Dedifferentiated amniotic fluid mesenchymal stem cell (primary cell): ENCODE data around the gene PPFIBP2.

Source experiments
- DNase-seq: peaks from one replicate; pipeline ENCODE4 v3.0.0-alpha.2; 2016; ENCODE audit errors: extremely low spot score

Gene PPFIBP2

DNA sequence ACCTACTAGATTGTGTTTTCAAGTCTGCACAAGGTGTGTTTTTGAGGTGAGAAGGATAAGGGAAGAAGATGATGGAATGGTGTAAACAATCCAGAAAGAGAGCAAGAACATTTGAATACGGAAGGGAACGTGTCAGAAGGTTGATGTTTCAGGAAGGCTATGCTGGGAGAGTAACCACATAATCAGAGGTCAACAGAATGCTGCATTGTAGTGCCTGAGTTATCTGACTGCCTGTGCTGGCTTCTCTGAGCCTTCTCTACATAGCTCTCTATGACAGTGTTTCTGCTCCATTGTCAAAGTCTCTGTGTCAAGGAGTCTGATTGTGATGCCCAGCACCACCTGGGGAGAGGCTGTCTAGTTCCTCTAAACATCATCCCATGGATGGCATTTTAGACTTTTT is 85.4 kb downstream of the PPFIBP2 start:
- DNase-seq, result no peak

DNA sequence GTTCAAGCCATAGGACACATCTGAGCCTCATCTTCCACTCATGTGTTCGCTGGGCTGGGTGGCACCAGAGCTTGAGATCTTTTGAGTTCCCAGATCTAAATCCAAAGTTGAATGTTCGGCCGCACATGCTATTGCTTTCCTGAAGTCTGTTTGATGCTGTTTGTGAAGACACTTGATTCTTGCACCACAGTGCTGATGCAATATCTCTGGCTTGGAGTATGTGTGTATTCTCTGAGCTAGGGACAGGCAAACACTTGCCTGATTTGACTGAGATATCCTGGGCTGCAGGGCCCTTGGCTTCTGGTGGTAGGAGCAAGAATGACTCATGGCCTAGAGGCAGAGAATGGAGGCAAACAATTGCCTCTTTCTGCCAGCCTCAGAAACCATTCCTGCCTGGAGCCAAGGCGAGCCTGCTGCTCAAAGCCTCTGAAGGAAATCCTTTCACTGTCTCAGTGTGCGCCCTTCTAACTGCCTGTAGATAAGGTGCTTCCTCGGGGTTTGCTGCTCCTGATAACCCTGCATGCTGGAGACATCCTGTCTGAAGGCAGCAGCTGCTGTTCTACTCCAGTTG is 86.5 kb downstream of the PPFIBP2 start:
- DNase-seq, result peak; percentile 33

DNA sequence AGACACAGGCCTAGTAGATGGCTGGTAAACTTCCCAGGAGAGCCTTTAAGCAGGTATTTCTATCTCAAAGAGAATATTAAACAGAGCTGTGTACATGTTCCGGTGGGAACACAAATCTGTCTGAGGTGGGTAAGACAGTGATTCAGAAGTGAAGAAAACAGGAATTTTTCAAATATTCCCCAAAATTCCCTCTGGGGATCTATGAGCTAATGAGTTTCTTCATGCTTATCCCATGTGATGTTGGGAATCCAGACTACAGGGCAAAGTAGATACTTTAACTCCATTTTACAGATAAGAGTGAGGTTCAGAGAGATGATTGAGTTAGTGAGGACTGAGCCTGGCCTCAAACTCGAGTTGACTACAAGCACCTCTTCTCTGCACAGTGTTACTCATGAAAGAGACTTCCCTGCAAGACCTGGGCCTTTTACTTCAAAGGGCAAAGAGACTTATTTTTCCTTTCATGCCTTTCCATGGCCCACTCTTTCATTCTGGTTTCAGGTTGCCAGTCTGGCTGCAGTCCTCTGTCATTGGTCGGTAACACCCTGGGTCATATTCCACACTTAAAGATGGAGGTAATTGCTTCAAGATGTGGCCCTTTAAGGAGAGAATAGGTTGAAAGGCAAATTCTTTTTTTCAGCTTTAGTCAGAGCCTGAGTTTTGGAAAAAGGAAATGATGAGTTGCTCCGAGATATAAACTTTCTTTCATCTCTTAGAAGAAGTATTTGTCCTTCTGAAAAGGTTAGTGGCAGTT is 89.4 kb downstream of the PPFIBP2 start:
- DNase-seq, result peak; percentile 61

DNA sequence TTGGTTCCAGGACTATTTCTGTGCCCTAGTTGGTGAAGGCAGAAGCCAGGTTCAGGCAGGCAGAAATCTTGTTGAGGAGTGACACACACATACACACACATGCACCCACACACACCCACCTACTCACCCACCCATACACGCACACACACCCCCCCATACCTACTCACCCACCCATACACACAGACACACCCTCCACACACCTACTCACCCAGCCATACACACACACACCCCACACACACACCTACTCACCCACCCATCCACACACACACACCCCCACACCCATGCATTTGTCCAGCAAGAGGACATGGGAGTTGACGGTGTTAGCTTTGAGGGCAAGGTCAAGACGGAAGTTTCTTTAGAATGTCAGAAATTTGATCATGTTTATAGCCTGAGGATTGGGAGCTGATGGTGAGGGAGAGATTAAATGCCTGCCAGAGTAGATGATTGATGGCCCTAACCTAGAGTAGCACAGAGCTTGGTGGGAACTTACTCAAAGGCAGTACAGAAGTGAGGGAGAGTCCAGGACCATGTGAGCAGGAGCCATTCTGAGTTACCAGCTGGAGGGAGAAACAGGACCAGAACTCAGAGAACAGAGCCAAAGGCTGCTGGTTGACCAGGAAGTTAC is 90.6 kb downstream of the PPFIBP2 start:
- no peak for DNase-seq

DNA sequence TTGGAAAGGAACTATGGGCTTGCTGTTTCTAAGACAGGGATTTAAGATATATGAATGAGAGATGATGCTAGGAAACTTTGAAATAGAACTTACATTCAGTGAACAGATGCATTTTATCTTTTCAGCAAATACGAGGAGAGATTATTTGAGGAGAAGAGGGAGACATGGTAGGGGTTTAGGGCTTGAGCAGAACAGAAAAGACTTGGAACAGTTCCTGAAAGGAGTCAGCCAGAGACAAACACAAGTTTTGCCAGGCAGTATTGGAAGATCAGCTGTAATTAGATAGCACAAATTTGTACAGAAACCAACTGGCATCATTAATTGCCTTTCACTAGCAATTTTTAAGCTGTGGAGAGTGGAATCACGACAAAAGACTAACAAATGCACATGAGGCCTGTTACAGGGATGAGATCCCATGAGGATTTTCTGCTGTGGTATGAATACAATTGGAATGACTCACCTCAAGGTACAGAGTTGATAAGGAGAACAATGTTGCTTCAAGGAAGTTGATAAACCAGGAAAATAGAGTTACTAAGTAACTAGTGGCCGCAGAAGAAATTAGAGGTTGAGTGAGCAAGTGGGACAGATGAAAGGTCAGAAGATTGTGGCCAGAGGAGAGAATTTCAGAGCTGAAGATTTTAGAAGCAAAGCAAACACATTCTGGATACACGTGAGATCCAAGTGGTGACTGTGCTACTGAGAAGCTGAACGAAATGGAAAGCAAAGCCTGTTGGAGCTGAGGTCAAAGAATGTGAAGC is 91.6 kb downstream of the PPFIBP2 start:
- DNase-seq, result no peak

DNA sequence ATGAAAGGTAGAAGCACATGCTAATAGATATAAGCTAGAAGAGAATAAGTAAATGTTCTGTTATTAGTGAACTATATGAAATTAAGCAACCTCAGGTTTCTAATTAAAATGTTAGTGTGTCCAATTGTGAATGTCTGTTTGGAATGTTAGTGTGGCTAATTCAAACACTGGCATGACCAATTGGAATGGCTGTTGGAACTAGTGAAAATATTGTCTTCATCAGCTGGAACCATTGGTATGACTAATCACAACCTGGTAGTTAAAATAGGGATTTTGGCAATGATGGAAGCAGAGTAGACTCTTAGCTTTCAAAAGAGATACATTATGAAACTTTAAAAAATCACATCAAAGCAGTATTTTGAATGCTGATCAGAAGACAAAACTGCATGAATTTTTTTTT is 92.7 kb downstream of the PPFIBP2 start:
- DNase-seq, result no peak

DNA sequence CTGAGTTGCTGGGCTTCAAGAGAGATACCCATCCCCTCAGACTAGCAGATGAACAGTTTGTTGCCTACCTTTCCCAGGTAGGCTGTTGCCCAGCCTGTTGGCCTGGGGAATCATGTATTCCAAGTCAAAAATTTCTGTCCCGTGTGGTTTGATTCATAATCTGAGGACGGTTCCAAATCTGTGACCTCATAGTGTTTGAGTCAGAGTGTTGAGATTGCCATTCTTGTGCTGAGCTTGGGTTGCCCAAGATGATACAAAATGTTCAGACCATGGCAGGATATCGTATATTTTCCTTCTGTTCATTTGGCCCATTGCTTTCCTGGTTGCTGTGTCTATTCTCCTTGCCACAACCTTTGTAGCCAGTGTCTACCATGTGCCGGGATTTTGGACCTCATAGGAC is 95.2 kb downstream of the PPFIBP2 start:
- DNase-seq, result no peak

DNA sequence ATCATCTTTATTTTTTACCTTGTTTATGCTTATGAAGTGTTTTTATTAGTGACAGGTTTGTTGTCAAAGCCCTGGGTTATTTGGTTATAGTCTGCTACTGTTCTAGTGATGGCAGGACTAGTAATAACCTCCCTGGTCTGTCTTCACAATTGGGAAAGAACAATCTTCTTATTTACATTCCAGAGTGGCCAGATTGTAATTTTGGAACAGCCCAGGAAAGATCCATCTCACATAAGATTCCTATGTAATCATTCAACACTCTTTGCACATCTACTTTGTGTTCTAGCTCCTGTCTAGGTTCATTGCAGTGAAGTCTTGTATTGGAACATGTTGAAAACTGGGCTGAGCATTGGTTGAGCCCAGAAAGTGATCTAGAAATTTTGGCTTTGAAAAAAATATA is 95.7 kb downstream of the PPFIBP2 start:
- DNase-seq, result no peak

DNA sequence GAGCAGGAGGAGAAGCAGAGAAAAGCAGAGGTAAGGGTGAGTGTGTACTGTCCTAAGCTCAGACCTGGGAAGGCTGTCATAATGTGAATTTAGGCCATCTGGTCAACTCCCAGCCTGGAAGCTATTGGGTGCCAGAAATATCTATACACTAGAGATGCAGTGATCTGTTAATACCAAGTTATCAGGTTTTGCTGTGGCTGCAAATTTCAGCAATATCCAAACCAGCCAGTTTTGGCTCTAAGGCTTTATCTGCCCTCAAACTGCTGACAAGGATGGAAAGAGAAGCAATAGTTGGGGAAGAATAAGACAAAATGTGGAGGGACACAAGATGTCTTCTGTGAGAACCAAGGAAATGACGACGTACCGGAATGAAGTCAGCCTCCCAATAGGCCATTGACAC is 96.6 kb downstream of the PPFIBP2 start:
- DNase-seq, result no peak

DNA sequence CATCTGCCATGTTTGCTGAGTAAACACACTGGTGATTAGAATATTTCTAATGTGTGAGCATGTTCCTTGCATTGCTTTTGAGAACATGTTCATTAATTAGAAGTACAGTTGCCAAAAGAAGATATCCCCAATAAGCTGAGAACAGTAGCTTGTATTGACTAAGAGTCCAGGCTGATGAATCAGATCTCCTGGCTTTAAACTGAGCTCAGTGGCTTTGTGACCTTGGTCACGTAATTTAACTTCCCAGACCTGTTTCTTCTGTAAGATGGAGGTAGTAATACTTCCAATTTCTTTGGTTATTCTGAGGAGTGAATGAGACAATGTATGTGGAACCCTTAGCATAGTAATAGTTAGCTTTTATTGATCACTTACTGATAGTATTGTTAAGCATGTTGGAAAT is 97.6 kb downstream of the PPFIBP2 start:
- no peak for DNase-seq

DNA sequence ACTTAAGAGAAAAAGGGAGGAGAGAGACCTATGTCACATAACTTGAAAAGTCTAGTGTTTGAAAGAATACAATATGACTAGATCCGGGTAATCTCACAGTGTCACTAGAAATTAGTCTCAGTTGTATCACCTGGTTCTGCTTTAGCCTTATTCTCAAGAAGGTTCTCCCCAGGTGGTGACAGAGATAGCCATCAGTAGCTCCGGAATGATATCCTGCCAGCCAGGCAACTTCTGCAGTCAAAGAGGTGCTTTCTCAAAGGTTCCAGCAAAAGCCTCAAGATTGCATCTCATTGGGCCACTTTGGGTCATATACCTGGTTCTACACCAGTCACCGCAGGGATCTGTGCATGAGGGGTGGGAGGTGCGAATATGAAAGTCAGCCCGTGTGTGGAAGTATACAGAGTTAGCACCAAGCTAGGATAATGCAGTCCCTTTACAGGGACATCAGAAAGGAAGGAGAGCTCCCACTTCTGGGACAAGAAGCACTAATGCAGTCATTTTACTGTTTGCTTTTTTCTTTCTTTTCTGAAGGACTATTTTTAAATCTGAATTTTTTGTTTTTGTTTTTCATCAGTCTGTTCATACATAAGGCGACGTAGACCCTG is 98.4 kb downstream of the PPFIBP2 start:
- no peak for DNase-seq

DNA sequence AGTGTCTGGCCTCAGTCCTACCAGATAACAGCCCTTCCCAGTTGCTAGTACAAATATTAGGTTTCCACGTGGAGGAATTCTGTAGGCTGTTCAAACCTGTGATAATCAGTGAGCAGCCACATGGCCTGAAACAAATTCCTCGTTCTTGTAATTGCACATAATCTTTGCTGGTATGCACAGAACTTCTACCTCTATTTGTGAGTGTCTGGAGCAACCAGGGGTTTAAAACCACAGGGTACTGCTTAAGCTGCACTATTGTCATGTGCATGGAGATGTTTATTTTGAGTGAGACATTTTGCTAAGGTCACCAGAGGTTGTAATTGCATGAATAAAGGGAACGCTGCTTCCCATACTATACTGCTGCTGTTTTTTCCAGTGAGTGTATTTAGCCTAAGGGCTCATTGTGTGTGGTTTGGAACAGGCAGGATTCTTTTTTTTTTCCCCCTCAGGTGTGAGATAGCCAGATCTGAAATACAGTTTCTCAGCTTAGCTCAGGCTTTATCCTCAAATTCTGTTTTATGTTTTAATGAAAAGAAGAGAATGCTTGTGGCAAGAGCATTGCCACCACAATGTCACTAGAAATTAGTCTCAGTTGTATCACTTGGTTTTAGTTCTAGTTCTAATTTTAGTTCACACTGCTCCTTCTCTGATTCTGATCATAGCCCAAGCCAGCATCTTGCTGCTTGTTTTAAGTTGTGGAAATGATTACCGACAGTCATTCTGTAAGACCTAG is 99.0 kb downstream of the PPFIBP2 start:
- DNase-seq, result no peak

DNA sequence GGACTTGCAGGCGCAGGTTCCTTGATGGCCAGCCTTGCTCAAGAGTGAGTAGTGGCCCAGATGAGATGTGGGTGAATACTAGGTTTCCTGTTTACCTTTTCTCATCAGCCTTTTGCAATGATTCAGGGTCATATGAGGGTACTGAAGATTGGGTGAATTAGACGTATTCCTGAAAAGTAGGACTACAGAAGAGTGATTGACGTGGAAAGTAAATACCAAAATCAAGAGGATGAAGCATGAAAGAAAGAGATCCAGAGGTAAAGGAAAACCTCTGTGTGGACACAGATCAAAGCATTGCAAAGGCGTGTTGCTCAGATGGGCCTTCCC is 99.6 kb downstream of the PPFIBP2 start:
- DNase-seq, result no peak

DNA sequence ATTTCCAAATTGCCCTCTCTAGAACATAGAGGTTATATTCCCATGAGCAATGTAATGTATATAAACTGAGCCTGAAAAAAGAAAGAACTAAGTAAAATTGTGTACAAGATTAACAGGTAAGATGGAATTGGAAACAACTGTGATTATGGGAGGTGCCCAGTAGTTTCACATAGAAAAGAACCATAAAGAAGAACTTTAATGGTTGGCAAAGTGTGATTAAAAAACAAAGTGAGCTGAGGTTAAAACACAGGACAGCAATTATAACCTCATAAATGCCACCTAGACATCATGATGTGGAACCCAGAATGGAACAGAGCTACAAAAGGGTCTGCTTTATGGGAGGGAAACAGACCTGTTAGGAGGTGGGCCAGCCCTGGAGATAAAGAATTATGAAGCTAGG is 100.9 kb downstream of the PPFIBP2 start:
- DNase-seq, result no peak

DNA sequence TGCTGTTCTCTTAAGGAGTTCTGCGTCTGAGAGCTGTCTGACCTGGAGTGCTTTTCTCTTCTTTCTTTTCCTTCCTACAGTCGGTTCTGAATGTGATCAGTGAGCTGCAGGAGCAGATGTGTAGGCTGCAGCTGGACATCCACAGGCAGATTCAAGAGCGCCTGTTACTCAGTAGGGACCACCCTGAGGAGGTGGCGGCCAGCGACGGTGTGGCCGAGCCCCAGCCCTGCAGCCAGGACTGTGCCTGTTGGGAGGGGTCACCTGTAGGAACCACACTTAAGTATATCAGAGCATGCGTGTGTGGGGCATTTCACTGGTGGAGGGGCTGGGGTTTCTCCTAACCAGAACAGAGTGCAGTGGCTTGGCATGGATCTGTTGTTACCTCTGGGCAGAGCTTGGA is 103.2 kb downstream of the PPFIBP2 start:
- no peak for DNase-seq

DNA sequence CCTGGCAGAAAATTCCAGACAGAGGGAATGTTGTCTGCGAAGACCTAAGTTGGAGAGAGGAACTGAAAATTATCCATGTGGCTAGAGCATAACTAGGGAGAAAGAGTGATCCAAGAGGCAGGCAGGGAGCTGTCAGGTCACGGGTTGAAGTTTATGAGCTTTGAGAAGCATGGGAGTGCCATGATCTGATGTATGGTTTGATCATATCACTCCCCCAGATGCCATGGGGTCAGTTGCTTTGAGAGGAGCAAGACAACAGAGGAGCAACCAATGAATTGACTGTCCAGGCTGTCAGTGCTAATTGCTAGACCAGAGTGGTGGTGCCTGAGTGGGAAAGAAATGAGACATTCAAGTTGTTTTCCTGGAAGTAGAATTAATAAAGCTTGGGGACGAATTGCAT is 105.5 kb downstream of the PPFIBP2 start:
- no peak for DNase-seq

DNA sequence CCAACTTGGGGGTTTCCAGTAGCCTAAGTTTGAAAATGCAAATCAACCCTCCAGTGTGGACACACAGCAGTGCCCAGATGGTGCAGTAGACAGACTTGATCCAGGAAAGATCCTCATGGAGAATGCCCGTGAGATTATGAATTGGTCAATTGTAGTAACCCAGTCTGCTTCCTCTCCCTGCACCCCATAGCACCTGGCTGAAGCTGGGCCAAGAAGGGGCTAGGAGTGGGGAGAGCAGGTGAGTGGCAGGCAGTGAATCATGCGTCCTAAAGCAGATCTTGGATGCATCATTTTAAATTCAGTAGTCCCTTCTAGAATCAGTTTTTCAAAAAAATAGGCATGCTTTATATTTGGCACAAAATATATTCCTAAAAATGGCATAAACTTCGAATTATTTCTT is 107.3 kb downstream of the PPFIBP2 start:
- no peak for DNase-seq

DNA sequence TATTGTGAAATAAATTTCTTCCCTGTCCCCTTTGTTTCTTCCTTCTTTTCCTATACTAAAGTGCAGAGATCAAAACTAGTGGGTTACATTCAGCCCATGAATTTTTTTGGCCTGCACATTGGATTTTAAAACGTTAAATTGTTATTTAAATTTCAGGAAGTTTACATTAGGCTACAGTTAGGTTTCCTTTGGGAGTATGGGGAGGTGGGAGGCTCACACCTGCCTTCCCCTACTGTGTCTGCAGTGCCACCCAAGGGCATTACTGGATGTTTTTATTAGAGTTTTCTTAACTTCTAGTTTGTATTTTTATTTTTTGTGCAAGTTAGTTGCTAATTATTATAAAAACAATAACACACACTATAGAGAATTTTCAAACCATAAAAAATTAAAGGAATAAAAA is 107.8 kb downstream of the PPFIBP2 start:
- DNase-seq, result no peak

DNA sequence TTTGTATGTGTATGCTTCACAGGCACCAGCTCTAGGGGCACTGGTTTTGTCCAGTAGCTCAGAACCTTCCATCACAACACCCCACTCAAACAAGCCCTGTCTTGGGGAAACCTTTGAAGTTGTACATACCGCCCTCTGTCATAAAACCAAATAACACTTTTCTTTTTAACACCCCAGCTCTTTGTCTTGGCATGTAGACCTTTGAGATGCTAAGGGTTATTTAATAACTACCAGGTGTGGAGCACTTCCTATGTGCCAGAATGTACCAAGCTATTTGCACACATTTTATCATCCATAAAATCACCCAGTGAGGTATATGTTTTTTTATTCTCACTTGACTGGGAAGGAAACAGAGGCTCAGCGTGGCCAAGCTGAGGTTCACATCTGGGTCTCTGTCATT is 108.9 kb downstream of the PPFIBP2 start:
- DNase-seq, result no peak

DNA sequence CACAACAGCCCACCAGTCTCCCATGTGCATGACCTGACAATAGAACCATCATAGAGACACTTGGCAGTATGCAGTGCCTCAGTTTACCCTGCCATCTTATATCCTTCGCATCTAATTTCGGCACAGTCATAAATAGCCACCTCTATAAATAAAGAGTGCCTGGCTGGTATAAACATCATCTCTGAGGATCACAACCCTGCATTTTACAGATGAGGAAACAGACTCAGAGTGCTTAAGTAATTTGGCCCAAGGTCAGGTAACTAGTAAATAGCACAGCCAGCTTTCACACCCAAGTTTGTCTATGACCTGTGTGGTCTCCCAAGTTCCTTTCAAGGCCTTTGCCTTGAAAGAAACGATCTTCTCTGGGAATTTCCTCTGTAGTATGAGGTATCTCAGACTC is 114.9 kb downstream of the PPFIBP2 start:
- DNase-seq, result no peak

DNA sequence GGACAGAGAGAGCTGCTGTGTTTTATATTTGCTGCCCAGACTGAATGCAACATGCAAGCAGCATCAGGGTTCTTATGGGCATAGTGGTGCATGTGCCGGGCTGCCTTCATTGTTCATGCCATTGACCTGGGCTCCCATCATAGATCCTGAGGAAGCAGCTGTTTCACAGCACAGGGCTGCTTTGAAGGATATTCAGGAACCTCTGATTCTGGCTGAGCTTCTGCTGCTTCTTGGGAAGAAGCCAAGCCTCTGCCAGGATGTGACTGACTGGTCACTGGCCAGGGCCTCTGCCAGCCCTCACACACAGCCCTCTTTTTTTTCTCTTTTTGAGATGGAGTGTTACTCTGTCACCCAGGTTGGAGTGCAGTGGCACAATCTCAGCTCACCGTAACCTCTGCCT is 116.2 kb downstream of the PPFIBP2 start:
- no peak for DNase-seq

DNA sequence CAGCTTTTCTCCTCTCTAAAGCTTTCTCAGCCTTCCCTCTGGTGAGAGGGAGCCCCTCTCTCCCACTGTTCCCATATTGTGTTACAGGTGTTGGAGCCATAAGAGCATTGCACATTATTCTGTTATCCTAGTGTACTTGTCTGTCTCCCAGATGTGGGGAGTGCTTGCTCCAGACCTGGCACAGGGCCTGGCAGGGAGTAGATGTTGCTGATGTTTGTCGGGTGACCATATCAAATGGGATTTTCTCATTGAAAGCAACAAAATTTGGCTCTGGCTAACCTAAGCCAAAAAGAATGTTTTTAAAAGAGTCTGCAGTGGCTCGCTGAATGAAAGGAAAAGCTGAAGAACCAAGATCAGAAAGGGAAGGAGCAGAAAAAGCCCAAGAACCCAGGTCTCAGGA is 118.4 kb downstream of the PPFIBP2 start:
- DNase-seq, result no peak
